GM18858 (cell line): ENCODE data around the gene IL31RA.
"Not testable (repeated sequence)": the region's sequence is repeated elsewhere in the genome, so short reads cannot be mapped to it uniquely, and the experiment has no call there.

Experiments
- ATAC-seq: cut with Tn5 transposase; IDR thresholded peaks from one replicate; pipeline ENCODE4 v1.9.1; 2021; ENCODE audit not compliant: unreplicated experiment

The IL31RA gene

GRCh38 chr5:55923865-55924500 is 72.8 kb downstream of the IL31RA start:
- ATAC-seq: no peak

GRCh38 chr5:55924744-55925143 is 73.6 kb downstream of the IL31RA start:
- ATAC-seq: no peak

GRCh38 chr5:55925181-55925580 is 74.0 kb downstream of the IL31RA start:
- ATAC-seq: no peak

- no peak for ATAC-seq
These were observed 74.6 kb downstream of the IL31RA start for GRCh38 chr5:55925712-55926111.

- ATAC-seq: no peak
These were observed 75.3 kb downstream of the IL31RA start for GRCh38 chr5:55926476-55926875.

GRCh38 chr5:55927861-55928655 is 76.9 kb downstream of the IL31RA start:
- ATAC-seq: no peak

GRCh38 chr5:55929020-55929799 is 78.1 kb downstream of the IL31RA start:
- ATAC-seq: no peak

GRCh38 chr5:55932700-55933099 is 81.5 kb downstream of the IL31RA start:
- ATAC-seq: no peak

- no peak for ATAC-seq
These were observed 82.4 kb downstream of the IL31RA start for GRCh38 chr5:55933377-55934114.

GRCh38 chr5:55934115-55934613 is 83.0 kb downstream of the IL31RA start:
- ATAC-seq: no peak

- ATAC-seq: no peak
These were observed 83.6 kb downstream of the IL31RA start for GRCh38 chr5:55934720-55935119.

- no peak for ATAC-seq
These were observed 84.2 kb downstream of the IL31RA start for GRCh38 chr5:55935371-55935770.

GRCh38 chr5:55936100-55936693 is 85.0 kb downstream of the IL31RA start:
- ATAC-seq: no peak

GRCh38 chr5:55937598-55937997 is 86.4 kb downstream of the IL31RA start:
- ATAC-seq: not testable (repeated sequence)

- ATAC-seq: not testable (repeated sequence)
These were observed 90.0 kb downstream of the IL31RA start for GRCh38 chr5:55941154-55941553.

- no peak for ATAC-seq
These were observed 108.1 kb downstream of the IL31RA start for GRCh38 chr5:55959208-55959607.

- ATAC-seq: no peak
These were observed 109.6 kb downstream of the IL31RA start for GRCh38 chr5:55960779-55961178.

- no peak for ATAC-seq
These were observed 114.4 kb downstream of the IL31RA start for GRCh38 chr5:55965525-55965924.

- ATAC-seq: no peak
These were observed 115.1 kb downstream of the IL31RA start for GRCh38 chr5:55966284-55966683.

GRCh38 chr5:55969956-55970355 is 118.8 kb downstream of the IL31RA start:
- ATAC-seq: no peak
